KMS-11 (cell line): ENCODE results near the gene ZNF300.
"Not testable (repeated sequence)": the region's sequence is repeated elsewhere in the genome, so short reads cannot be mapped to it uniquely, and the experiment has no call there.

Source experiments
- H2AFZ ChIP-seq: fragments of 200-600 bp; sonication (generic); 2 replicates; pipeline ENCODE4 v1.6.1; 2016; ENCODE audit warnings: antibody characterized with exemption, mixed run types, low read depth
- H3K27ac ChIP-seq: fragments of 200-600 bp; sonication (generic); 2 replicates; pipeline ENCODE4 v1.6.1; 2016; ENCODE audit warnings: mild to moderate bottlenecking, mixed run types
- H3K27me3 ChIP-seq: fragments of 200-600 bp; sonication (generic); 2 replicates; pipeline ENCODE4 v1.6.1; 2017; ENCODE audit warnings: mild to moderate bottlenecking, low read depth, mixed run types, moderate library complexity; ENCODE audit not compliant: insufficient read depth
- H3K36me3 ChIP-seq: fragments of 200-600 bp; sonication (generic); 2 replicates; pipeline ENCODE4 v1.6.1; 2017; ENCODE audit warnings: mild to moderate bottlenecking, mixed run types; ENCODE audit not compliant: insufficient read depth
- H3K4me1 ChIP-seq: fragments of 200-600 bp; sonication (generic); 2 replicates; pipeline ENCODE4 v1.6.1; 2016; ENCODE audit warnings: mild to moderate bottlenecking, low read depth, mixed run types; ENCODE audit not compliant: poor library complexity, severe bottlenecking
- H3K4me2 ChIP-seq: fragments of 200-600 bp; sonication (generic); 2 replicates; pipeline ENCODE4 v1.7.0; 2016; ENCODE audit warnings: mild to moderate bottlenecking, mixed run types
- H3K4me3 ChIP-seq: fragments of 200-600 bp; sonication (generic); IDR thresholded peaks from 2 replicates; pipeline ENCODE4 v1.6.1; 2017; ENCODE audit warnings: low read depth, low read length, mixed read lengths; ENCODE audit not compliant: insufficient read depth
- H3K79me2 ChIP-seq: fragments of 200-600 bp; sonication (generic); 2 replicates; pipeline ENCODE4 v1.6.1; 2016; ENCODE audit warnings: low read depth, mixed run types; ENCODE audit not compliant: insufficient read depth
- H3K9ac ChIP-seq: fragments of 200-600 bp; sonication (generic); 2 replicates; pipeline ENCODE4 v1.6.1; 2016; ENCODE audit warnings: mild to moderate bottlenecking, mixed run types
- H4K20me1 ChIP-seq: fragments of 200-600 bp; sonication (generic); 2 replicates; pipeline ENCODE4 v1.6.1; 2016; ENCODE audit warnings: mild to moderate bottlenecking, mixed run types; ENCODE audit not compliant: insufficient read depth
- TF ChIP-seq, protein P1 (sequence below): fragments of 200-600 bp; sonication (generic); conservative IDR thresholded peaks from 2 replicates; pipeline ENCODE4 v1.6.1; 2017; ENCODE audit warnings: low read depth, mild to moderate bottlenecking, antibody characterized with exemption, low read length, moderate library complexity, mixed read lengths

ZNF300 gene

DNA sequence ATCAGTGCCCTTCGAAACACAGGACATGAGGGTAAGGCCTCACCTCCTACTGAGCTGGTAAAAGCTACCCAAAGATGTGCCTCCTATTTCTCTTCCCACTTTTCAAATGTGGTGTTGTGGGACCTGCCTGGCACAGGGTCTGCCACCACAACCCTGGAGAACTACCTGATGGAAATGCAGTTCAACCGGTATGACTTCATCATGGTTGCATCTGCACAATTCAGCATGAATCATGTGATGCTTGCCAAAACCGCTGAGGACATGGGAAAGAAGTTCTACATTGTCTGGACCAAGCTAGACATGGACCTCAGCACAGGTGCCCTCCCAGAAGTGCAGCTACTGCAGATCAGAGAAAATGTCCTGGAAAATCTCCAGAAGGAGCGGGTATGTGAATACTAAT, 56.5 kb downstream of the ZNF300 start:
- Histone ChIP-seq H3K4me2 (no peak overlapping the region), H3K79me2 (no peaks in the 10 kb centered on the region)
- TF ChIP-seq, protein P1, sequence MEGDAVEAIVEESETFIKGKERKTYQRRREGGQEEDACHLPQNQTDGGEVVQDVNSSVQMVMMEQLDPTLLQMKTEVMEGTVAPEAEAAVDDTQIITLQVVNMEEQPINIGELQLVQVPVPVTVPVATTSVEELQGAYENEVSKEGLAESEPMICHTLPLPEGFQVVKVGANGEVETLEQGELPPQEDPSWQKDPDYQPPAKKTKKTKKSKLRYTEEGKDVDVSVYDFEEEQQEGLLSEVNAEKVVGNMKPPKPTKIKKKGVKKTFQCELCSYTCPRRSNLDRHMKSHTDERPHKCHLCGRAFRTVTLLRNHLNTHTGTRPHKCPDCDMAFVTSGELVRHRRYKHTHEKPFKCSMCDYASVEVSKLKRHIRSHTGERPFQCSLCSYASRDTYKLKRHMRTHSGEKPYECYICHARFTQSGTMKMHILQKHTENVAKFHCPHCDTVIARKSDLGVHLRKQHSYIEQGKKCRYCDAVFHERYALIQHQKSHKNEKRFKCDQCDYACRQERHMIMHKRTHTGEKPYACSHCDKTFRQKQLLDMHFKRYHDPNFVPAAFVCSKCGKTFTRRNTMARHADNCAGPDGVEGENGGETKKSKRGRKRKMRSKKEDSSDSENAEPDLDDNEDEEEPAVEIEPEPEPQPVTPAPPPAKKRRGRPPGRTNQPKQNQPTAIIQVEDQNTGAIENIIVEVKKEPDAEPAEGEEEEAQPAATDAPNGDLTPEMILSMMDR: no peak

DNA sequence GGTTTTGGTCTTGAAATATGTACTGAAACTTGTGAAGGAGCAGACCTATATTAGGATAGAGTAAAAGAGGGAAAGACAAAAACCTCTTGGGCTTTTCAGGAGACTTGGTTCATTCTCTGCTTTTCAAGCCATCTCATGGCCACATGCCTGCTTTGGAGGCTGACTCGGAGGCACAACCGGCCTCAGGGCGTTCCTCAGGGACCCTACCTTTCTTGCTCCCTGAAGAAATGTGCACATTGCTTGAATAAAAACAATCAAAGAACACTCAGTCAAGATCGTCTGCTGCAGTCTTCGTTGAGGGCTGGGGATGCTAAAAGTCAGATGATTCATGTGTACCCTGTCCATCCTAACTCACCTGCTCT, 57.5 kb downstream of the ZNF300 start:
- Histone ChIP-seq H3K4me2 (no peak overlapping the region), H2AFZ (no peak overlapping the region), H3K4me3 (no peak overlapping the region), H3K27me3 (no peaks in the 10 kb centered on the region), H3K27ac (no peak overlapping the region), H3K36me3 (no peaks in the 10 kb centered on the region), H4K20me1 (no peaks in the 10 kb centered on the region), H3K79me2 (no peaks in the 10 kb centered on the region), H3K4me1 (no peaks in the 10 kb centered on the region), H3K9ac (no peak overlapping the region)
- TF ChIP-seq, protein P1: no peak

More for the DNA sequence above, 56.5 kb downstream of the ZNF300 start:
- H2AFZ ChIP-seq: no peak overlapping the region
- no peaks in the 10 kb centered on the region for H3K27me3 ChIP-seq
- H3K27ac ChIP-seq: no peak overlapping the region
- no peaks in the 10 kb centered on the region for H3K36me3 ChIP-seq
- no peaks in the 10 kb centered on the region for H4K20me1 ChIP-seq
- no peak overlapping the region for H3K9ac ChIP-seq
- H3K4me1 ChIP-seq: no peaks in the 10 kb centered on the region
- H3K4me3 ChIP-seq: no peak overlapping the region

DNA sequence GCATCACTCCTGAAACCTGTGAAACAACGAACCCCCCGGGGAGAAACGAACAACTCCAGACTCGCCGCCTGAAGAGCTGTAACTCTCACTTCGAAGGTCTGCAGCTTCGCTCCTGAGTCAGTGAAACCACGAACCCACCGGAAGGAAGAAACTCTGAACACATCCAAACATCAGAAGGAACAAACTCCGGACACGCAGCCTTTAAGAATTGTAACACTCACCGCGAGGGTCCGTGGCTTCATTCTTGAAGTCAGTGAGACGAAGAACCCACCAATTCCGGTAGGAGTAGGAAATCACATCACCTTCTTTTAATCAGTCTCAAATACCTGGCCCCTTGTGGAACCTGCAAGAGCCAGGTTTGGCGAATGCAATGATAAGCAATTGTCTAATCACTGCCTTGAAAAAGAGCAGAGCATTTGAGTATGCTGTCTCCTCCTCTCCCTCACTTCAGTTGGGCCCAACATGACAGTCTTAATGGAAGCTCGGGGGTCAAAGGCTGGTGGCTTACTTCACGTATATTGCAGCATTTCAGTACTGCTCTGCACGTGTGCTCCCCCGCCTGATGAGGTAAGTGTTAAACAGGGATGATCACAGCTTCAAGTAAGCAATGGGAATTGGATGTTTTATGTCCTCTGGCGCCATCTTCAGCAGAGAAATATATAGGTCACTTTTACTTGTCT, 58.0 kb downstream of the ZNF300 start:
- Histone ChIP-seq H3K27ac (no peak overlapping the region), H2AFZ (no peak overlapping the region)

DNA sequence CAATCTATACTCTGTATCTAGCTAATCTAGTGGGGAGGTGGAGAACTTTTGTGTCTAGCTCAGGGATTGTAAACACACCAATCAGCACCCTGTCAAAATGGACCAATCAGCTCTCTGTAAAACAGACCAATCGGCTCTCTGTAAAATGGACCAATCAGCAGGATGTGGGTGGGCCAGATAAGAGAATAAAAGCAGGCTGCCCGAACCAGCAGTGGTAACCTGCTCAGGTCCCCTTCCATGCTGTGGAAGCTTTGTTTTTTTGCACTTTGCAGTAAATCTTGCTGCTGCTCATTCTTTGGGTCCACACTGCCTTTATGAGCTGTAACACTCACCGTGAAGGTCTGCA, 58.5 kb downstream of the ZNF300 start, which contains the start of gene IRGM:
Gene IRGM (plus strand): TSS at position 214 of the 346 bp plus-strand sequence. CDS start 1,603 bp downstream, outside the sequence.
- not testable (repeated sequence) for H4K20me1 ChIP-seq, H3K9ac ChIP-seq, H2AFZ ChIP-seq, H3K27ac ChIP-seq, H3K4me1 ChIP-seq, H3K36me3 ChIP-seq, H3K79me2 ChIP-seq, H3K4me2 ChIP-seq, H3K27me3 ChIP-seq, H3K4me3 ChIP-seq

More for the DNA sequence above, 58.0 kb downstream of the ZNF300 start:
- Histone ChIP-seq H3K4me1 (no peaks in the 10 kb centered on the region), H3K79me2 (no peaks in the 10 kb centered on the region), H3K9ac (no peak overlapping the region), H3K4me2 (no peak overlapping the region), H3K27me3 (no peaks in the 10 kb centered on the region), H3K4me3 (no peak overlapping the region), H3K36me3 (no peaks in the 10 kb centered on the region), H4K20me1 (no peaks in the 10 kb centered on the region)
- TF ChIP-seq, protein P1: peak; percentile 63

DNA sequence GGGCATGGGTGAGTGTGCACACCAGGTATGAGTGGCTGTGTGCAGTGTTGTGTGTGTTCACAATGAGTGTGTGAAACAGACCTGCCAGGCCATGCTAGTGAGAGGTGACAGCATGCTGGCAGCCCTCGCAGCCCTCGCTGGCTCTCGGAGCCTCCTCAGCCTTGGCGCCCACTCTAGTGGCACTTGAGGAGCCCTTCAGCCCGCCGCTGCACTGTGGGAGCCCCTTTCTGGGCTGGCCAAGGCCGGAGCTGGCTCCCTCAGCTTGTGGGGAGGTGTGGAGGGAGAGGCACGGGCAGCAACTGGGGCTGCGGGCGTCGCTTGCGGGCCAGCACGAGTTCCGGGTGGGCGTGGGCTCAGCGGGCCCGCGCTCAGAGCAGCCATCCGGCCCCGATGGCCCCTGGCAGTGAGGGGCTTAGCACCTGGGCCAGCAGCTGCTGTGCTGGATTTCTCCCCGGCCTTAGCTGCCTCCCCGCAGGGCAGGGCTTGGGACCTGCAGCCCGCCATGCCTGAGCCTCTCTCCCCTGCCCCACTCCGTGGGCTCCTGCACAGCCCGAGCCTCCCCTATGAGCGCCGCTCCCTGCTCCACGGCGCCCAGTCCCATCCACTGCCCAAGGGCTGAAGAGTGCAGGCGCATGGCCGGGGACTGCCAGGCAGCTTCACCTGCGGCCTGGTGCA, 59.5 kb downstream of the ZNF300 start:
- not testable (repeated sequence) for H3K27ac ChIP-seq, H3K36me3 ChIP-seq, H3K27me3 ChIP-seq, H3K4me3 ChIP-seq, H4K20me1 ChIP-seq, H3K4me2 ChIP-seq, H3K79me2 ChIP-seq, H2AFZ ChIP-seq, H3K9ac ChIP-seq, H3K4me1 ChIP-seq
